SK-N-SH treated with all-trans-retinoic acid at 6 μM for 48 hours (cell line): Measurements from ENCODE around the gene PHYHIPL.

Experiments used
- ATAC-seq: fragments of 200-7000 bp; cut with Tn5 transposase; 3 replicates; pipeline ENCODE4 v1.9.1; 2020; ENCODE audit warnings: mild to moderate bottlenecking, moderate library complexity
- ARNTL ChIP-seq: fragments of 450-650 bp; formaldehyde crosslinking; IDR thresholded peaks from 2 replicates; pipeline ENCODE4 v1.5.0; 2020; ENCODE audit warnings: low read depth, mild to moderate bottlenecking, moderate library complexity, borderline replicate concordance
- BACH2 ChIP-seq: fragments of 250-450 bp; sonication (Bioruptor Pico); IDR thresholded peaks from 2 replicates; pipeline ENCODE4 v1.9.0; 2021; ENCODE audit warnings: mild to moderate bottlenecking, borderline replicate concordance
- CREB5 ChIP-seq: fragments of 250-450 bp; sonication (Bioruptor Pico); IDR thresholded peaks from 2 replicates; pipeline ENCODE4 v1.5.1; 2020; ENCODE audit warnings: low read depth, mild to moderate bottlenecking, moderate library complexity
- CSDC2 ChIP-seq: fragments of 250-450 bp; sonication (Bioruptor Pico); IDR thresholded peaks from 2 replicates; pipeline ENCODE4 v1.5.0; 2020; ENCODE audit warnings: mild to moderate bottlenecking, moderate library complexity
- CSRNP3 ChIP-seq: fragments of 250-450 bp; sonication (Bioruptor Pico); IDR thresholded peaks from 2 replicates; pipeline ENCODE4 v1.5.1; 2021; ENCODE audit warnings: mild to moderate bottlenecking, moderate library complexity
- ESRRG ChIP-seq: fragments of 250-450 bp; sonication (Bioruptor Pico); IDR thresholded peaks from 2 replicates; pipeline ENCODE4 v1.6.1; 2021; ENCODE audit warnings: mild to moderate bottlenecking
- GLIS3 ChIP-seq: fragments of 250-450 bp; sonication (Bioruptor Pico); IDR thresholded peaks from 2 replicates; pipeline ENCODE4 v1.5.0; 2020; ENCODE audit warnings: mild to moderate bottlenecking, moderate library complexity
- ISL1 ChIP-seq: fragments of 250-450 bp; sonication (Bioruptor Pico); IDR thresholded peaks from 2 replicates; pipeline ENCODE4 v2.1.2; 2022; ENCODE audit warnings: mild to moderate bottlenecking, moderate library complexity
- OSR1 ChIP-seq: fragments of 250-450 bp; sonication (Bioruptor Pico); IDR thresholded peaks from 2 replicates; pipeline ENCODE4 v1.8.0; 2022; ENCODE audit warnings: moderate library complexity, mild to moderate bottlenecking, inconsistent platforms
- PATZ1 ChIP-seq: fragments of 250-450 bp; sonication (Bioruptor Pico); IDR thresholded peaks from 2 replicates; pipeline ENCODE4 v1.8.0; 2020; ENCODE audit warnings: mild to moderate bottlenecking, moderate library complexity, borderline replicate concordance
- POU6F1 ChIP-seq: fragments of 250-450 bp; sonication (Bioruptor Pico); IDR thresholded peaks from 2 replicates; pipeline ENCODE4 v1.8.0; 2021; ENCODE audit warnings: low read depth, mild to moderate bottlenecking, moderate library complexity, borderline replicate concordance
- PPARA ChIP-seq: fragments of 250-450 bp; sonication (Bioruptor Pico); IDR thresholded peaks from 2 replicates; pipeline ENCODE4 v1.5.0; 2020; ENCODE audit warnings: mild to moderate bottlenecking, borderline replicate concordance
- RARB ChIP-seq: fragments of 250-450 bp; sonication (Bioruptor Pico); IDR thresholded peaks from 2 replicates; pipeline ENCODE4 v1.8.0; 2021; ENCODE audit warnings: mild to moderate bottlenecking, moderate library complexity
- SNAI2 ChIP-seq: fragments of 250-450 bp; sonication (Bioruptor Pico); IDR thresholded peaks from 2 replicates; pipeline ENCODE4 v1.5.0; 2020; ENCODE audit warnings: mild to moderate bottlenecking, moderate library complexity
- TCF4 ChIP-seq: fragments of 250-450 bp; sonication (Bioruptor Pico); IDR thresholded peaks from 2 replicates; pipeline ENCODE4 v1.8.0; 2021; ENCODE audit warnings: mild to moderate bottlenecking, moderate library complexity, borderline replicate concordance
- TOX ChIP-seq: fragments of 250-450 bp; sonication (Bioruptor Pico); IDR thresholded peaks from 2 replicates; pipeline ENCODE4 v1.8.0; 2021; ENCODE audit warnings: mild to moderate bottlenecking, moderate library complexity, borderline replicate concordance
- TSHZ2 ChIP-seq: fragments of 250-450 bp; sonication (Bioruptor Pico); IDR thresholded peaks from 2 replicates; pipeline ENCODE4 v1.5.0; 2020; ENCODE audit warnings: mild to moderate bottlenecking, moderate library complexity
- ZC3H10 ChIP-seq: fragments of 250-450 bp; sonication (Bioruptor Pico); IDR thresholded peaks from 2 replicates; pipeline ENCODE4 v1.5.1; 2021; ENCODE audit warnings: mild to moderate bottlenecking, moderate library complexity
- ZFP3 ChIP-seq: fragments of 250-450 bp; sonication (Bioruptor Pico); IDR thresholded peaks from 2 replicates; pipeline ENCODE4 v1.5.0; 2020; ENCODE audit warnings: mild to moderate bottlenecking, moderate library complexity
- ZFP30 ChIP-seq: fragments of 450-650 bp; formaldehyde crosslinking; IDR thresholded peaks from 2 replicates; pipeline ENCODE4 v1.5.0; 2022; ENCODE audit warnings: mild to moderate bottlenecking, moderate library complexity
- ZNF565 ChIP-seq: fragments of 450-650 bp; formaldehyde crosslinking; conservative IDR thresholded peaks from 2 replicates; pipeline ENCODE4 v1.5.0; 2020; ENCODE audit warnings: low read depth, mild to moderate bottlenecking, moderate library complexity
- ZNF70 ChIP-seq: fragments of 450-650 bp; formaldehyde crosslinking; IDR thresholded peaks from 2 replicates; pipeline ENCODE4 v1.5.0; 2020; ENCODE audit warnings: mild to moderate bottlenecking, moderate library complexity
- ZNF8 ChIP-seq: fragments of 450-650 bp; formaldehyde crosslinking; IDR thresholded peaks from 2 replicates; pipeline ENCODE4 v1.5.0; 2020; ENCODE audit warnings: mild to moderate bottlenecking, moderate library complexity

Gene PHYHIPL

GRCh38 chr10:59287587-59288255 lies 111.3 kb downstream of the PHYHIPL start:
- no peak for ATAC-seq
- no peak for TF ChIP-seq PATZ1 (CRISPR knock-in tag)
- TF ChIP-seq TSHZ2 (CRISPR knock-in tag): no peak
- no peak for TF ChIP-seq ZFP30 (CRISPR knock-in tag)
- TF ChIP-seq ISL1: no peak
- no peak for TF ChIP-seq ZC3H10 (CRISPR knock-in tag)
- TF ChIP-seq ZNF565 (CRISPR knock-in tag): no peak
- TF ChIP-seq ARNTL (CRISPR knock-in tag): no peak
- no peak for TF ChIP-seq SNAI2
- no peak for TF ChIP-seq OSR1
- TF ChIP-seq ZNF8 (CRISPR knock-in tag): no peak
- no peak for TF ChIP-seq TCF4
- no peak for TF ChIP-seq ZNF70 (CRISPR knock-in tag)
- no peak for TF ChIP-seq TOX (CRISPR knock-in tag)
- no peak for TF ChIP-seq POU6F1 (CRISPR knock-in tag)
- TF ChIP-seq CREB5: no peak
- no peak for TF ChIP-seq ZFP3 (CRISPR knock-in tag)
- TF ChIP-seq CSRNP3 (CRISPR knock-in tag): no peak
- no peak for TF ChIP-seq CSDC2 (CRISPR knock-in tag)

- TF ChIP-seq CSRNP3 (CRISPR knock-in tag): no peak
- no peak for TF ChIP-seq ZNF565 (CRISPR knock-in tag)
- no peak for TF ChIP-seq BACH2 (CRISPR knock-in tag)
- TF ChIP-seq OSR1: no peak
- TF ChIP-seq ZC3H10 (CRISPR knock-in tag): no peak
- TF ChIP-seq ZFP30 (CRISPR knock-in tag): no peak
- no peak for TF ChIP-seq ISL1
- no peak for TF ChIP-seq PPARA
- no peak for TF ChIP-seq GLIS3 (CRISPR knock-in tag)
- TF ChIP-seq ARNTL (CRISPR knock-in tag): no peak
- TF ChIP-seq ESRRG (CRISPR knock-in tag): no peak
- no peak for TF ChIP-seq TOX (CRISPR knock-in tag)
- no peak for TF ChIP-seq SNAI2
- no peak for TF ChIP-seq CSDC2 (CRISPR knock-in tag)
- no peak for TF ChIP-seq RARB (CRISPR knock-in tag)
- no peak for TF ChIP-seq PATZ1 (CRISPR knock-in tag)
- no peak for TF ChIP-seq TCF4
- no peak for TF ChIP-seq ZFP3 (CRISPR knock-in tag)
- TF ChIP-seq ZNF8 (CRISPR knock-in tag): no peak
- no peak for ATAC-seq
Measured at GRCh38 chr10:59289853-59290252, 113.4 kb downstream of the PHYHIPL start.
